ENCODE measurements around the gene BBS9.

The BBS9 gene

DNA sequence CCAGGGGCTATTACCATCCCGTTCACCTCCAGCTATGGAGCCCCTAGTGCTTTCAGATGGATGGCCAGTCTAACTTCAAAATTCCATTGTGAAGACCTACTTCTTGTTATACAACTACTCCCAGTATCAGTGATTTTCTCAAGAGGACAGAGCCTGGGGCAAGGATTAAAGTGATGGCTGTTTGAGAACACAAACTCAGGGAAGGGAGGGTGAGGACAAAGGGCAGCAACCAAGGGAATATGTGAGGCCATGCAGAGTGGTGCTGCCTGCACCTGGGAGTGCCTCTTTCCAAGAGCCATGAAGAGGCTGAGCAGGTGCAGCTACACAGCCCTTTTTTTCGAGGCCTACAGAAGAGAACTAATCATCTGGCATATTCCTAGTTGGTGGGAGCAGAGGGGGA is 472.5 kb downstream of the BBS9 start:
- TF ChIP-seq, protein P1, sequence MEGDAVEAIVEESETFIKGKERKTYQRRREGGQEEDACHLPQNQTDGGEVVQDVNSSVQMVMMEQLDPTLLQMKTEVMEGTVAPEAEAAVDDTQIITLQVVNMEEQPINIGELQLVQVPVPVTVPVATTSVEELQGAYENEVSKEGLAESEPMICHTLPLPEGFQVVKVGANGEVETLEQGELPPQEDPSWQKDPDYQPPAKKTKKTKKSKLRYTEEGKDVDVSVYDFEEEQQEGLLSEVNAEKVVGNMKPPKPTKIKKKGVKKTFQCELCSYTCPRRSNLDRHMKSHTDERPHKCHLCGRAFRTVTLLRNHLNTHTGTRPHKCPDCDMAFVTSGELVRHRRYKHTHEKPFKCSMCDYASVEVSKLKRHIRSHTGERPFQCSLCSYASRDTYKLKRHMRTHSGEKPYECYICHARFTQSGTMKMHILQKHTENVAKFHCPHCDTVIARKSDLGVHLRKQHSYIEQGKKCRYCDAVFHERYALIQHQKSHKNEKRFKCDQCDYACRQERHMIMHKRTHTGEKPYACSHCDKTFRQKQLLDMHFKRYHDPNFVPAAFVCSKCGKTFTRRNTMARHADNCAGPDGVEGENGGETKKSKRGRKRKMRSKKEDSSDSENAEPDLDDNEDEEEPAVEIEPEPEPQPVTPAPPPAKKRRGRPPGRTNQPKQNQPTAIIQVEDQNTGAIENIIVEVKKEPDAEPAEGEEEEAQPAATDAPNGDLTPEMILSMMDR (conservative IDR thresholded peaks at IDR 0.05; ENCODE audit: control insufficient read depth, insufficient read depth, low read depth, low read length), result no peak
- DNase-seq (ENCODE audit: low read depth), result no peak
- no peak overlapping the region for H3K4me3 ChIP-seq (ENCODE audit: control insufficient read depth, low read depth, low read length)

DNA sequence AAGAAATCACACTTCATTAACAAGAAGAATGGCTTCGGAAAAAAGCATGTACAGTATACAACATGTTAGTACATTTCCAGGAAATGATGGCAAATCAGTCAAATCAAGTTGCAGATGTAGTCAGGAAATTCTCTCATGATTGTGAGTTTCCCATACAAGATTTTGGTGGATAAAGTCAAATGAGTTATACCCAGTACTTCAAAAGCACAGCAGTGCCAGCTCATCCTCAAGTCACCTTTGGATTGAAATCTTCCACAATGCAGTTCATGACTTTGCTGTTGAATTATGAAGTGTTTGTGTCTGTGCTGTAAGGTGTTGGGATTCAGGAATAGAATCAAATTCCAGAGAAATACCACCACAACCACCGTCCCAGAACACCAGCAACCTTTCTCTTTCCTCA is 474.7 kb downstream of the BBS9 start:
- peak; percentile 15 for DNase-seq (ENCODE audit: low read depth)
- H3K4me3 ChIP-seq (ENCODE audit: control insufficient read depth, low read depth, low read length), result no peak overlapping the region
- TF ChIP-seq, protein P1 (conservative IDR thresholded peaks at IDR 0.05; ENCODE audit: control insufficient read depth, insufficient read depth, low read depth, low read length), result no peak

DNA sequence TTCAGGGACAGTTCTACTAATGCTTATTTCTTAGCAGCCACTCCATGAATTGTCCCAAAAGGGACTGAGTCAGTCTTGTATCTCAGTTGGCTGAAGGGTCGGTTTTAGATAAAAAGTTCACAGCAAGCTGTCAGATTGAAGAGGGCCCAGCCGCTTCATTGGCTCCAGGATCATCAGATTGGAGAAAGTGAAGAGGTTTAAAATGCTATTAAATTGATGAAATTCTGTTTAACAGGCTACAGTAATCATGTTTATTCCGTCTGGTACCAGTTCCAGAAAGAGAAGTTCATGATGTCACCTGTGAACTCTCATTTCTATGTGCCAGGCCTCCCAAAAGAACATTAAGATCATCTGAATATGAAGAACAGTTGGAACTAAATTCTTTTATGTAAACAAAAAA is 481.6 kb downstream of the BBS9 start:
- no peak overlapping the region for H3K4me3 ChIP-seq (ENCODE audit: control insufficient read depth, low read depth, low read length)
- TF ChIP-seq, protein P1 (conservative IDR thresholded peaks at IDR 0.05; ENCODE audit: control insufficient read depth, insufficient read depth, low read depth, low read length), result no peak
- no peak for DNase-seq (ENCODE audit: low read depth)

DNA sequence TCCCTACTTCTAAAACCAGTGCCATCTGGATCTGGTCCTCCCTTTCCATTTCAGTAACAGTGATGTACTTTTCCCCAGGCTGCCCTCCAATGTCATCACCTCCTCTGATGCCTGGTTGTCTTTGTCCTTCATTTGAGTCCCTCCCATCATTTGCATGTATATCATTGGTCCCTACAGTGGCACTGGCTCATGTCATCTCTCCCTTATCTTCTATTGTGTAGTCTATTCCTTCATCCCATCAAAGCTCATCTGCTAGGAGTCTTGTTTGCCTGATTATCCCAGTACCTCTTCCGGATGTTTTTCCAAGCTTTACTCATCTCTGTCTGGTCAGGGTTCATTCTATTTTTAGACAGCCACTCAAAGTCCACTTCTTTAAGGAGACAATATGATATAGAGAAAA is 483.1 kb downstream of the BBS9 start:
- peak; percentile 6 for DNase-seq (ENCODE audit: low read depth)
- no peak overlapping the region for H3K4me3 ChIP-seq (ENCODE audit: control insufficient read depth, low read depth, low read length)
- TF ChIP-seq, protein P1 (conservative IDR thresholded peaks at IDR 0.05; ENCODE audit: control insufficient read depth, insufficient read depth, low read depth, low read length), result no peak

DNA sequence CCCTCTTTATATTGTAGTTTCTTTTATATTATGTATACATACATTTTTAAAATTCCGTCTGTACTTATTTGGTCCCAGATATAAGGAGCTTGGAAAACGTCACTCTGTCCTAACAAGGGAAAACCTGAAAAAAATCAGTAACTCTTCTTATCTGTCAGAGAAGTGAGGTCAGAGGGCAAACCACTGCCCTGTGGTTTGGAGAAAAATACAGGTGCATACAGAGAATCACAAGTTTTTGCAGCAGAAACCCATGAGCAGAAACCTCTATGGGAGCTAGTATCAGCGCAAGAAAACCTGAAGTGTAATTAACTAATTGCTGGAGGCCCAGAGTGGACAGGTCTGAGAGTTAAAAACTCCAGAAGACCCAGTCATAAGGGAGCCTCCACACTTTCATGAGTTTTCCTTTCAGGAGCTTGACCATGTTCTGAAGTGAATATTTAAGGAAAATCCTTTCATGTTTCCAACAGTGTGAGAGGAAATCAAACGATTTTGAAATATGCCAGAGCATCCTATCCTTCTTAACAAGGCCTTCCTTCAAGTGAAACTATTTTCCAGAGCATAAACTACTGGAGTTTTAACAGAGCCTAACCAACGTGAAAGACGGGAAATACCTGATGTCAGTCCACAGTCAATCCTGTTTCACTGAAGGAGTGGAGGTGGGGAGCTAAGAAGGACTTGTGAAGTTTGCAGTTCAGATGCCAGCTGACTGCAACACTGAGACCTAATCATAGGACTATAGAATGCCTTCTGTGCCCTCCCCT is 485.2 kb downstream of the BBS9 start:
- H3K4me3 ChIP-seq (ENCODE audit: control insufficient read depth, low read depth, low read length), result no peak overlapping the region
- TF ChIP-seq, protein P1 (conservative IDR thresholded peaks at IDR 0.05; ENCODE audit: control insufficient read depth, insufficient read depth, low read depth, low read length), result no peak
- DNase-seq (ENCODE audit: low read depth), result no peak

DNA sequence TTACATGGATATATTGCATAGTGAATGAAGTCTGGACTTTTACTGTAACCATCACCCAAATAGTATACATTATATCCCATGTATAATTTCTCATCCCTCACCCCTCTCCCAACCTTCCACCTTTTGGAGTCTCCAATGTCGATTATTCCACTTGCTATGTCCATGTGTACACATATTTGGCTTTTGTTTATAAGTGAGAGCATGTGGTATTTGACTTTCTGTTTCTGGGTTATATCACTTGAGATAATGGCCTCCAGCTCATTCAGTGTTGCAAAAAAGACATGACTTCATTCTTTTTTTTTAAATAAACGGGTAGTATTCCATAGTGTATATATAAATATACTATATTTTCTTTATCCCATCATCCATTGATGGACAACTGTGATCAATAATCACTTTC is 487.4 kb downstream of the BBS9 start:
- no peak for DNase-seq (ENCODE audit: low read depth)
- TF ChIP-seq, protein P1 (conservative IDR thresholded peaks at IDR 0.05; ENCODE audit: control insufficient read depth, insufficient read depth, low read depth, low read length), result no peak
- H3K4me3 ChIP-seq (ENCODE audit: control insufficient read depth, low read depth, low read length), result no peak overlapping the region
